SK-N-SH (cell line): ENCODE results near the gene TMEM179. TPM values are rescaled to one million over a fixed set of nuclear protein-coding genes. Genes with fewer than 3 reads are reported as not detected.

ENCODE experiments used
- CTCF ChIA-PET: fragments of 300-600, 350-600 bp; formaldehyde crosslinking; extraction: SDS; loops from one replicate; lab custom pipeline; 2021; lab: Yijun Ruan, JAX
- POLR2A ChIA-PET: fragments of 350-600 bp; sonication (Branson Sonifier 250); formaldehyde crosslinking; extraction: SDS; loops from one replicate; lab custom pipeline; 2020; ENCODE audit warnings: antibody characterized with exemption, inconsistent platforms; lab: Yijun Ruan, JAX
- DNase-seq: peaks from one replicate; pipeline ENCODE4 v3.0.0; 2012
- H2AFZ ChIP-seq: fragments of 200-600 bp; sonication (generic); 2 replicates; pipeline ENCODE4 v1.8.1; 2016; ENCODE audit warnings: antibody characterized with exemption, mild to moderate bottlenecking, low read depth
- H3F3A ChIP-seq: fragments of 200-600 bp; sonication (generic); replicated peaks from 2 replicates; pipeline ENCODE3; 2016; ENCODE audit warnings: antibody characterized with exemption, mild to moderate bottlenecking; ENCODE audit not compliant: insufficient read depth
- H3K27ac ChIP-seq, 2 experiments: fragments of 200-500 bp in 1 of 2; fragments of 200-600 bp in 1 of 2; sonication (Bioruptor generic) in 1 of 2; sonication (generic), shearing (Covaris generic) in 1 of 2; 2 replicates each; pipeline versions ENCODE4 v1.5.1 to v1.6.1; 2014 to 2016; ENCODE audit warnings: low read depth in 2 of 2, inconsistent platforms in 1 of 2, low read length in 1 of 2, mild to moderate bottlenecking in 1 of 2, mixed read lengths in 1 of 2
- H3K27me3 ChIP-seq: fragments of 200-600 bp; sonication (generic), shearing (Covaris generic); 2 replicates; pipeline ENCODE4 v1.6.1; 2016; ENCODE audit warnings: mixed run types; ENCODE audit not compliant: insufficient read depth
- H3K36me3 ChIP-seq, 2 experiments: fragments of 200-500 bp in 1 of 2; fragments of 200-600 bp in 1 of 2; sonication (Bioruptor generic) in 1 of 2; sonication (generic) in 1 of 2; replicated peaks in 1 of 2; 2 replicates each; pipeline versions ENCODE3 to v1.5.1; 2014 to 2016; ENCODE audit warnings: low read length in 1 of 2, mild to moderate bottlenecking in 1 of 2; ENCODE audit not compliant: insufficient read depth in 2 of 2, control insufficient read depth in 1 of 2
- H3K4me1 ChIP-seq, 2 experiments: fragments of 200-500 bp in 1 of 2; fragments of 200-600 bp in 1 of 2; sonication (Bioruptor generic) in 1 of 2; sonication (generic), shearing (Covaris generic) in 1 of 2; 2 replicates each; pipeline versions ENCODE4 v1.5.1 to v1.6.1; 2014 to 2016; ENCODE audit warnings: low read depth in 1 of 2, low read length in 1 of 2, mixed run types in 1 of 2; ENCODE audit not compliant: insufficient read depth in 2 of 2, control insufficient read depth in 1 of 2
- H3K4me2 ChIP-seq: fragments of 200-600 bp; sonication (generic), shearing (Covaris generic); 2 replicates; pipeline ENCODE4 v1.6.1; 2017; ENCODE audit warnings: mixed run types
- H3K4me3 ChIP-seq, 2 experiments: fragments of 200-500 bp in 1 of 2; fragments of 200-600 bp in 1 of 2; sonication (Bioruptor generic) in 1 of 2; sonication (generic), shearing (Covaris generic) in 1 of 2; 2 replicates each; pipeline versions ENCODE4 v1.5.1 to v1.8.1; 2014 to 2016; ENCODE audit warnings: low read depth in 2 of 2, inconsistent platforms in 1 of 2, low read length in 1 of 2, mild to moderate bottlenecking in 1 of 2, mixed read lengths in 1 of 2, moderate library complexity in 1 of 2
- H3K79me2 ChIP-seq: fragments of 200-600 bp; sonication (generic); 2 replicates; pipeline ENCODE4 v1.8.1; 2017; ENCODE audit warnings: mild to moderate bottlenecking; ENCODE audit not compliant: insufficient read depth
- H3K9ac ChIP-seq: fragments of 200-600 bp; sonication (generic); 2 replicates; pipeline ENCODE4 v1.6.1; 2017; ENCODE audit warnings: mixed run types
- H3K9me2 ChIP-seq: fragments of 200-600 bp; sonication (generic); 2 replicates; pipeline ENCODE4 v1.6.1; 2017; ENCODE audit warnings: mixed run types
- H3K9me3 ChIP-seq: fragments of 200-600 bp; sonication (generic); 2 replicates; pipeline ENCODE4 v1.6.1; 2017; ENCODE audit warnings: mixed run types, mild to moderate bottlenecking, moderate library complexity
- H4K20me1 ChIP-seq: fragments of 200-600 bp; sonication (generic); 2 replicates; pipeline ENCODE4 v1.6.1; 2017; ENCODE audit warnings: mild to moderate bottlenecking, mixed run types; ENCODE audit not compliant: insufficient read depth
- CHD2 ChIP-seq: fragments of 150-350 bp; IDR thresholded peaks from 2 replicates; pipeline ENCODE4 v1.6.1; 2018; ENCODE audit warnings: low read length; ENCODE audit not compliant: partially characterized antibody
- CTCF ChIP-seq: fragments of 200-600 bp; sonication (generic); IDR thresholded peaks from 2 replicates; pipeline ENCODE4 v1.6.1; 2017; ENCODE audit warnings: antibody characterized with exemption, mild to moderate bottlenecking, moderate library complexity
- ELF1 ChIP-seq: IDR thresholded peaks from 2 replicates; pipeline ENCODE4 v1.4.0; 2012
- EP300 ChIP-seq, 2 experiments: IDR thresholded peaks; 2 replicates each; pipeline versions ENCODE4 v1.4.0 to v1.6.1; 2012; ENCODE audit warnings: borderline replicate concordance in 1 of 2, low read depth in 1 of 2, low read length in 1 of 2
- FOXJ3 ChIP-seq: sonication (generic); formaldehyde crosslinking; IDR thresholded peaks from 2 replicates; pipeline ENCODE4 v1.5.1; 2020; ENCODE audit warnings: mild to moderate bottlenecking, missing genetic modification reagents
- MAX ChIP-seq: IDR thresholded peaks from 2 replicates; pipeline ENCODE4 v1.4.0; 2012; ENCODE audit warnings: low read depth
- MXI1 ChIP-seq: IDR thresholded peaks from 2 replicates; pipeline ENCODE4 v1.6.1; 2012; ENCODE audit warnings: mild to moderate bottlenecking, low read depth, low read length, improper control_type of control experiment
- PBX3 ChIP-seq: IDR thresholded peaks from 2 replicates; pipeline ENCODE4; 2012
- POLR2AphosphoS5 ChIP-seq: IDR thresholded peaks from 2 replicates; pipeline ENCODE4 v1.6.1; 2012; ENCODE audit warnings: low read depth, low read length
- RCOR1 ChIP-seq: fragments of 150-350 bp; IDR thresholded peaks from 2 replicates; pipeline ENCODE4 v1.6.1; 2017; ENCODE audit warnings: antibody characterized with exemption, low read length
- RFX5 ChIP-seq: IDR thresholded peaks from 2 replicates; pipeline ENCODE4 v1.6.1; 2012; ENCODE audit warnings: mild to moderate bottlenecking, improper control_type of control experiment, low read length
- RXRA ChIP-seq: IDR thresholded peaks from 2 replicates; pipeline ENCODE4 v1.4.0; 2012; ENCODE audit warnings: low read depth, mild to moderate bottlenecking, borderline replicate concordance
- TEAD4 ChIP-seq: IDR thresholded peaks from 2 replicates; pipeline ENCODE4 v1.4.0; 2012; ENCODE audit warnings: mild to moderate bottlenecking, borderline replicate concordance; ENCODE audit not compliant: insufficient read depth
- WGBS: methylation state at CpG from one replicate; pipeline ENCODE4 v1.1.6; 2017; ENCODE audit warnings: low lambda C conversion rate; 5-methylcytosine and 5-hydroxymethylcytosine counted together
- polyA plus RNA-seq, 3 experiments: library from polyadenylated mRNA; depleted of rRNA; stranded (reverse); fragments of >200 nt; gene quantifications; 2 replicates each; pipeline ENCODE4 v1.2.3, GENCODE V29; 2012

TMEM179 gene
- polyA plus RNA-seq, 1 of the 3 experiments (the other 2 are of a cell fraction) = 1.7 TPM

GRCh38 chr14:104576970-104577332 lies 27.6 kb downstream of the TMEM179 start (continued):
- TF ChIP-seq RFX5 = no peak

GRCh38 chr14:104576232-104576969 lies 28.2 kb downstream of the TMEM179 start:
- no peaks in the 10 kb centered on the region for H3K79me2 ChIP-seq
- H3K27me3 ChIP-seq = no peaks in the 10 kb centered on the region
- ChIA-PET CTCF (interaction anchor here (1.0 to 8.5 kb wide), 4 partner anchors 10 to 482 kb away, joined by 3 to 96 read pairs (median 7); no protein-coding TSS in a partner anchor), POLR2A (no interaction called here)
- H4K20me1 ChIP-seq = no peaks in the 10 kb centered on the region
- no peaks in the 10 kb centered on the region for H3K9me2 ChIP-seq
- no peak overlapping the region for H3K4me2 ChIP-seq
- H3K36me3 ChIP-seq = no peaks in the 10 kb centered on the region
- 64% methylated on average over 8 of the region's 16 CpGs for WGBS
- H3K27ac ChIP-seq = no peak overlapping the region
- H3K4me1 ChIP-seq = peaks cover 0 to 68% of the 10 kb centered on the region in 2 experiments; a peak in 1 of 4 replicates
- no peak for DNase-seq
- no peak overlapping the region for H3K4me3 ChIP-seq
- no peaks in the 10 kb centered on the region for H3K9me3 ChIP-seq
- no peak for TF ChIP-seq CTCF
- no peak for TF ChIP-seq EP300 (IDR thresholded peaks at IDR 0.05; ENCODE audit: borderline replicate concordance in 1 of 2, low read depth in 1 of 2, low read length in 1 of 2)
- no peak for TF ChIP-seq FOXJ3 (CRISPR knock-in tag)
- TF ChIP-seq POLR2AphosphoS5 = no peak
- no peak for TF ChIP-seq RCOR1
- no peak for TF ChIP-seq MXI1
- TF ChIP-seq CHD2 = no peak
- no peak for TF ChIP-seq ELF1
- no peak for TF ChIP-seq MAX
- no peak for TF ChIP-seq RXRA
- no peak for TF ChIP-seq TEAD4
- TF ChIP-seq PBX3 = no peak
- no peak overlapping the region for H3K9ac ChIP-seq
- H2AFZ ChIP-seq = no peak overlapping the region
- H3F3A ChIP-seq = no peaks in the 10 kb centered on the region
